GM18870 (cell line): ENCODE measurements around the gene LTBR.

Source experiments
- ATAC-seq: cut with Tn5 transposase; IDR thresholded peaks from one replicate; pipeline ENCODE4 v1.9.1; 2021; ENCODE audit warnings: moderate library complexity; ENCODE audit not compliant: unreplicated experiment

LTBR gene

GRCh38 chr12:6346235-6346832 is 37.6 kb upstream of the LTBR start:
- no peak for ATAC-seq

- ATAC-seq = no peak
These were observed 37.0 kb upstream of the LTBR start for GRCh38 chr12:6346942-6347341.

- no peak for ATAC-seq
These were observed 36.3 kb upstream of the LTBR start for GRCh38 chr12:6347367-6348338.

GRCh38 chr12:6351622-6352021 is 32.3 kb upstream of the LTBR start:
- no peak for ATAC-seq

- no peak for ATAC-seq
These were observed 31.5 kb upstream of the LTBR start for GRCh38 chr12:6352193-6353173.

GRCh38 chr12:6354495-6355393 is 29.2 kb upstream of the LTBR start:
- no peak for ATAC-seq

GRCh38 chr12:6355491-6356373 is 28.2 kb upstream of the LTBR start:
- no peak for ATAC-seq

- ATAC-seq = no peak
These were observed 27.6 kb upstream of the LTBR start for GRCh38 chr12:6356374-6356820.

GRCh38 chr12:6358881-6359280 is 25.1 kb upstream of the LTBR start:
- ATAC-seq = no peak

- ATAC-seq = no peak
These were observed 23.8 kb upstream of the LTBR start for GRCh38 chr12:6360080-6360571.

- no peak for ATAC-seq
These were observed 23.1 kb upstream of the LTBR start for GRCh38 chr12:6360578-6361490.

- ATAC-seq = no peak
These were observed 22.1 kb upstream of the LTBR start for GRCh38 chr12:6361834-6362233.

- ATAC-seq = no peak
These were observed 21.6 kb upstream of the LTBR start for GRCh38 chr12:6362403-6362802.

GRCh38 chr12:6363010-6363329 is 21.0 kb upstream of the LTBR start:
- no peak for ATAC-seq

- ATAC-seq = no peak
These were observed 20.5 kb upstream of the LTBR start for GRCh38 chr12:6363330-6364043.

GRCh38 chr12:6364044-6364374 is 20.0 kb upstream of the LTBR start:
- ATAC-seq = no peak
